ENCODE results near the gene ACAN.
"Not testable (repeated sequence)": the region's sequence is repeated elsewhere in the genome, so short reads cannot be mapped to it uniquely, and the experiment has no call there.

The ACAN gene

DNA sequence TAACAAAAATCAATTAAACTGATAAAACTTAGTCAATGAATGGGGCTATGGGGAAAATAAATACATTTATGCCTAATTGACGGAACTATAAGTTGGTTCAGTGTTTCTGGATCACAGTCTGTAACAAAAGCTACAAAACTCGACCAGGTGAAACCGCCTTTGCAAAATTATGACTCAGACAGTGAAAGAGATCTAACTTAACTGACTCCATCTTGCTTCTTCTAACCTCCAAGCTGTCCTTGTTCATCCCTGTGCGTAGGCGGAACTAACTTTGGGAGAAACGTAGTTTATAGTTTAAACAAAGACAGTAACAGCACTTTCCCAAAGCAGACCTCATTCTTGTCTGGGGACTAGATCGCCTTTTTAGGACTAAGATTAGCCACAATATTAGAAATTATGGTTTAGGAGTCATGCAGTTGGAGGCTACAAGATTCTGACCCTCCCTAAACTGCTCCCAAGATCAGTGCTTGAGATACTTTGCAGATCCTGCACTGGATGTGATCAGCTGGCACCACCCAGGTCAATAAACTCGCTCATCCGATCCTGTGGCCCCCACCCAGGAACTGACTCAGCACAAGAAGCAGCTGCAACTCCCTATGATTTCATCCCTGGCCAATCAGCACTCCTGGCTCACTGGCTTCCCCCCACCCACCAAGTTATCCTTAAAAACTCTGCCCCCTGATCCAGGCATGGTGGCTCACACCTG lies 117.1 kb downstream of the ACAN start:
- Histone ChIP-seq H3K27me3 (ENCODE audit: insufficient read depth, low read length) (no peaks in the 10 kb centered on the region), H3K79me2 (ENCODE audit: control insufficient read depth, insufficient read depth, low read length, unreplicated experiment) (no peaks in the 10 kb centered on the region), H3K36me3 (ENCODE audit: insufficient read depth, low read length) (no peaks in the 10 kb centered on the region), H3K27ac (ENCODE audit: low read depth, low read length) (peak overlapping the region; percentile 77), H2AFZ (ENCODE audit: low read length, unreplicated experiment) (no peak overlapping the region), H3K4me1 (ENCODE audit: control insufficient read depth, insufficient read depth, low read length, unreplicated experiment) (peaks cover 36% of the 10 kb centered on the region), H3K4me3 (ENCODE audit: low read depth, low read length) (no peak overlapping the region)

DNA sequence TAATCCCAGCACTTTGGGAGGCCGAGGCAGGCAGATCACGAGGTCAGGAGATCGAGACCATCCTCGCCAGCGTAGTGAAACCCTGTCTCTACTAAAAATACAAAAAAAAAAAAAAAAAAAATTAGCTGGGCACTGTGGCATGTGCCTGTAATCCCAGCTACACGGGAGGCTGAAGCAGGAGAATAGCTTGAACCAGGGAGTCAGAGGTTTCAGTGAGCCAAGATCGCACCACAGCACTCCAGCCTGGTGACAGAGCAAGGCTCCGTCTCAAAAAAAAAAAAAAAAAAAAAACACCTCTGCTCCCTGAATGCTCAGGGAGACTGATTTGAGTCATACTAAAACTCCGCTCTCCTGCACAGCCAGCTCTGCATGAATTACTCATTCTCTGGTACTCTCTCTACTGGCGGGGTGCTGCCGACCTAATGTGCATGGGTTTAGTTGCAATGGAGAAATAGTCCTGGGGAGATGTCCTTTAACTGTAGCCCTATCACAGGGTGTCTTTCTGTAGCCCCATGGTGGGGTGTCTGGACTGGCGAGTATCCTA lies 117.7 kb downstream of the ACAN start:
- H3K4me3 ChIP-seq (ENCODE audit: low read depth, low read length); H3K27me3 ChIP-seq (ENCODE audit: insufficient read depth, low read length); H3K79me2 ChIP-seq (ENCODE audit: control insufficient read depth, insufficient read depth, low read length, unreplicated experiment); H3K36me3 ChIP-seq (ENCODE audit: insufficient read depth, low read length); H2AFZ ChIP-seq (ENCODE audit: low read length, unreplicated experiment): not testable (repeated sequence)
- Histone ChIP-seq H3K4me1 (ENCODE audit: control insufficient read depth, insufficient read depth, low read length, unreplicated experiment) (peaks cover 36% of the 10 kb centered on the region), H3K27ac (ENCODE audit: low read depth, low read length) (peak overlapping the region; percentile 77)

Data from ACC112 (cell line).